ENCODE results near the gene NDRG4.

DNA sequence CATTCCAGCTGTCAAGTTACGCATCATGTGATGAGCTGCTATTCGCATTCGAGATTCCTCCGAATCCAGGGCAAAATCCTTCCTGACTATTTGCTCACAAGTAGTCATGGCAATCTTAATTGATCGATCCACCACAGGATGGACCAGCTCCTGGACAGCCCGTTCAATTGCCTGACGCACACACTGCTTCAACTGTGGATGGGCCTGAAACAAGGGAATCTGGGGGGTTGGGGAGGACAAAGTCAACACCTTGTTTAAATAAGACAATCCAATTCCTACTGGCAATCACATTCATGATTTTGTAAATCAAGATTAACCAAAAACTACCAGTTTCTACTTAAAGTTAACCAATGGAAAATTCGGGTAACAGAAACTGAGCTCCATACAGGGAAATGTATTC, 43.7 kb downstream of the NDRG4 start:
- no peak for TF ChIP-seq POLR2A (IDR thresholded peaks at IDR 0.05)
- no peak for TF ChIP-seq CTCF (IDR thresholded peaks at IDR 0.05)
